ENCODE data around the gene SLC8B1.

SLC8B1 gene

GRCh38 chr12:113266106-113266895 is 68.6 kb downstream of the SLC8B1 start:
- no peak for TF ChIP-seq CTCF (IDR thresholded peaks at IDR 0.05; ENCODE audit: borderline replicate concordance, insufficient read depth, low read depth, low read length)
- H3K4me3 ChIP-seq (ENCODE audit: low read depth, low read length) = no peak overlapping the region

GRCh38 chr12:113263431-113263963 is 71.4 kb downstream of the SLC8B1 start:
- H3K4me3 ChIP-seq (ENCODE audit: low read depth, low read length) = no peak overlapping the region
- no peak for TF ChIP-seq CTCF (IDR thresholded peaks at IDR 0.05; ENCODE audit: borderline replicate concordance, insufficient read depth, low read depth, low read length)

GRCh38 chr12:113262710-113263109 is 72.2 kb downstream of the SLC8B1 start:
- H3K4me3 ChIP-seq (ENCODE audit: low read depth, low read length) = no peak overlapping the region
- TF ChIP-seq CTCF (IDR thresholded peaks at IDR 0.05; ENCODE audit: borderline replicate concordance, insufficient read depth, low read depth, low read length) = no peak

- no peak overlapping the region for H3K4me3 ChIP-seq (ENCODE audit: low read depth, low read length)
- no peak for TF ChIP-seq CTCF (IDR thresholded peaks at IDR 0.05; ENCODE audit: borderline replicate concordance, insufficient read depth, low read depth, low read length)
These were observed 73.0 kb downstream of the SLC8B1 start for GRCh38 chr12:113261847-113262470.

- H3K4me3 ChIP-seq (ENCODE audit: low read depth, low read length) = no peak overlapping the region
- TF ChIP-seq CTCF (IDR thresholded peaks at IDR 0.05; ENCODE audit: borderline replicate concordance, insufficient read depth, low read depth, low read length) = no peak
These were observed 74.1 kb downstream of the SLC8B1 start for GRCh38 chr12:113260636-113261300.

- no peak for TF ChIP-seq CTCF (IDR thresholded peaks at IDR 0.05; ENCODE audit: borderline replicate concordance, insufficient read depth, low read depth, low read length)
- no peak overlapping the region for H3K4me3 ChIP-seq (ENCODE audit: low read depth, low read length)
These were observed 74.8 kb downstream of the SLC8B1 start for GRCh38 chr12:113260127-113260526.

Measured in GM12875 (cell line).